Activated naive CD8-positive, alpha-beta T cell treated with anti-CD3 and anti-CD28 coated beads, Interleukin-2, amount 50 U/mL, for 24 hours (primary cell): ENCODE measurements around the gene RNASE8.
A peak's percentile ranks its signal among the peaks of the same experiment; 100 is the strongest.

Experiments used
- ATAC-seq: fragments of 150-1000 bp; cut with Tn5 transposase; one replicate; pipeline ENCODE4 v1.10.0; 2021
- DNase-seq: peaks from one replicate; pipeline ENCODE4 v3.0.0; 2021
- H3K27ac Mint-ChIP-seq: one replicate; pipeline ENCODE4 v1.8.0; 2021; ENCODE audit warnings: mild to moderate bottlenecking, mixed read lengths
- H3K27me3 Mint-ChIP-seq: one replicate; pipeline ENCODE4 v1.8.0; 2021; ENCODE audit warnings: mixed read lengths
- H3K36me3 Mint-ChIP-seq: one replicate; pipeline ENCODE4 v1.8.0; 2021; ENCODE audit warnings: low read depth, mixed read lengths
- H3K4me1 Mint-ChIP-seq: one replicate; pipeline ENCODE4 v1.8.0; 2021; ENCODE audit warnings: mixed read lengths
- H3K4me3 Mint-ChIP-seq: one replicate; pipeline ENCODE4 v1.8.0; 2021; ENCODE audit warnings: mild to moderate bottlenecking, moderate library complexity, mixed read lengths
- H3K9me3 Mint-ChIP-seq: one replicate; pipeline ENCODE4 v1.8.0; 2021; ENCODE audit warnings: mixed read lengths

Gene RNASE8

GRCh38 chr14:21095430-21096205 lies 38.0 kb downstream of the RNASE8 start:
- Mint-ChIP-seq H3K4me1 (peaks cover 19% of the 10 kb centered on the region), H3K9me3 (no peaks in the 10 kb centered on the region), H3K27me3 (no peaks in the 10 kb centered on the region), H3K27ac (no peak overlapping the region), H3K4me3 (no peak overlapping the region), H3K36me3 (no peaks in the 10 kb centered on the region)
- ATAC-seq = no peak
- DNase-seq = no peak

GRCh38 chr14:21096438-21096837 lies 38.8 kb downstream of the RNASE8 start:
- ATAC-seq = no peak
- Mint-ChIP-seq H3K27ac (no peak overlapping the region), H3K27me3 (peaks cover 1% of the 10 kb centered on the region), H3K4me1 (peaks cover 19% of the 10 kb centered on the region), H3K9me3 (no peaks in the 10 kb centered on the region), H3K36me3 (no peaks in the 10 kb centered on the region), H3K4me3 (no peak overlapping the region)
- no peak for DNase-seq

GRCh38 chr14:21096978-21097635 lies 39.5 kb downstream of the RNASE8 start:
- no peak for ATAC-seq

GRCh38 chr14:21097636-21098075 lies 40.0 kb downstream of the RNASE8 start:
- Mint-ChIP-seq H3K36me3 (no peaks in the 10 kb centered on the region), H3K4me3 (peak overlapping the region; percentile 61), H3K27ac (no peak overlapping the region), H3K9me3 (no peaks in the 10 kb centered on the region), H3K4me1 (peaks cover 25% of the 10 kb centered on the region), H3K27me3 (peaks cover 3% of the 10 kb centered on the region)
- no peak for DNase-seq
- no peak for ATAC-seq

More at GRCh38 chr14:21096978-21097635, 39.5 kb downstream of the RNASE8 start:
- no peak for DNase-seq
- Mint-ChIP-seq H3K4me1 (peaks cover 22% of the 10 kb centered on the region), H3K36me3 (no peaks in the 10 kb centered on the region), H3K27me3 (peaks cover 3% of the 10 kb centered on the region), H3K9me3 (no peaks in the 10 kb centered on the region), H3K27ac (no peak overlapping the region), H3K4me3 (peak overlapping the region; percentile 61)

GRCh38 chr14:21098076-21098891 lies 40.7 kb downstream of the RNASE8 start, which contains the start of gene ZNF219:
TSS of gene ZNF219 (minus strand) at chr14:21098655. CDS start at chr14:21093591, 5,064 bp downstream.
- DNase-seq (peak; percentile 36), ATAC-seq (no peak)
- Mint-ChIP-seq H3K27ac (peak within 1 kb of the TSS; percentile 71), H3K9me3 (no peaks in the 10 kb centered on the region), H3K4me1 (peaks cover 27% of the 10 kb centered on the region), H3K4me3 (peak within 1 kb of the TSS; percentile 84), H3K36me3 (no peaks in the 10 kb centered on the region), H3K27me3 (peaks cover 3% of the 10 kb centered on the region)

- Mint-ChIP-seq H3K4me1 (peaks cover 29% of the 10 kb centered on the region), H3K27ac (peak overlapping the region; percentile 71), H3K4me3 (peak overlapping the region; percentile 84), H3K36me3 (no peaks in the 10 kb centered on the region), H3K9me3 (no peaks in the 10 kb centered on the region), H3K27me3 (peaks cover 3% of the 10 kb centered on the region)
- ATAC-seq (no peak), DNase-seq (no peak)
These were observed 41.4 kb downstream of the RNASE8 start for GRCh38 chr14:21098892-21099595.

- DNase-seq (no peak), ATAC-seq (no peak)
- Mint-ChIP-seq H3K27ac (no peak overlapping the region), H3K36me3 (no peaks in the 10 kb centered on the region), H3K4me1 (peaks cover 31% of the 10 kb centered on the region), H3K9me3 (no peaks in the 10 kb centered on the region), H3K27me3 (peaks cover 3% of the 10 kb centered on the region), H3K4me3 (peak overlapping the region; percentile 84)
These were observed 42.0 kb downstream of the RNASE8 start for GRCh38 chr14:21099596-21099985.

GRCh38 chr14:21100931-21101330 lies 43.3 kb downstream of the RNASE8 start, which contains the start of gene TMEM253:
TSS of gene TMEM253 (plus strand) at chr14:21101066. CDS start at chr14:21101344, 278 bp downstream.
- Mint-ChIP-seq H3K27ac (no peak within 1 kb of the TSS), H3K27me3 (peaks cover 3% of the 10 kb centered on the region), H3K9me3 (no peaks in the 10 kb centered on the region), H3K36me3 (no peaks in the 10 kb centered on the region), H3K4me3 (no peak within 1 kb of the TSS), H3K4me1 (peaks cover 37% of the 10 kb centered on the region)
- no peak for ATAC-seq
- no peak for DNase-seq

GRCh38 chr14:21101802-21102413 lies 44.3 kb downstream of the RNASE8 start:
- peaks cover 41% of the 10 kb centered on the region for H3K4me1 Mint-ChIP-seq
- no peak for DNase-seq
- peak overlapping the region; percentile 89 for H3K4me3 Mint-ChIP-seq
- H3K27me3 Mint-ChIP-seq = peaks cover 3% of the 10 kb centered on the region
- H3K27ac Mint-ChIP-seq = peak overlapping the region; percentile 55
- no peaks in the 10 kb centered on the region for H3K36me3 Mint-ChIP-seq
- no peaks in the 10 kb centered on the region for H3K9me3 Mint-ChIP-seq
- ATAC-seq = no peak

- peak overlapping the region; percentile 89 for H3K4me3 Mint-ChIP-seq
- no peak for ATAC-seq
- H3K9me3 Mint-ChIP-seq = no peaks in the 10 kb centered on the region
- DNase-seq = no peak
- peaks cover 3% of the 10 kb centered on the region for H3K27me3 Mint-ChIP-seq
- peaks cover 39% of the 10 kb centered on the region for H3K4me1 Mint-ChIP-seq
- H3K27ac Mint-ChIP-seq = peak overlapping the region; percentile 87
- no peaks in the 10 kb centered on the region for H3K36me3 Mint-ChIP-seq
These were observed 45.1 kb downstream of the RNASE8 start for GRCh38 chr14:21102521-21103410.

GRCh38 chr14:21103411-21103709 lies 45.7 kb downstream of the RNASE8 start:
- DNase-seq (no peak), ATAC-seq (no peak)
- Mint-ChIP-seq H3K9me3 (no peaks in the 10 kb centered on the region), H3K27me3 (peaks cover 3% of the 10 kb centered on the region), H3K36me3 (no peaks in the 10 kb centered on the region), H3K4me3 (peak overlapping the region; percentile 89), H3K4me1 (peaks cover 39% of the 10 kb centered on the region), H3K27ac (peak overlapping the region; percentile 87)

- H3K4me3 Mint-ChIP-seq = peak overlapping the region; percentile 89
- no peaks in the 10 kb centered on the region for H3K36me3 Mint-ChIP-seq
- no peaks in the 10 kb centered on the region for H3K9me3 Mint-ChIP-seq
- peak overlapping the region; percentile 87 for H3K27ac Mint-ChIP-seq
- peak; percentile 89 for ATAC-seq
- peaks cover 38% of the 10 kb centered on the region for H3K4me1 Mint-ChIP-seq
- H3K27me3 Mint-ChIP-seq = peaks cover 3% of the 10 kb centered on the region
- peak; percentile 93 for DNase-seq
These were observed 46.3 kb downstream of the RNASE8 start for GRCh38 chr14:21103710-21104447.
